Stimulated activated naive CD8-positive, alpha-beta T cell treated with anti-CD3 and anti-CD28 coated beads, Interleukin-15, amount 100 ng/mL, for 72 hours (primary cell): ENCODE data around the gene PRG2.

ENCODE experiments used
- ATAC-seq: fragments of 150-1000 bp; cut with Tn5 transposase; 2 replicates; pipeline ENCODE4 v1.10.0; 2021; ENCODE audit warnings: mild to moderate bottlenecking, moderate library complexity
- DNase-seq, 2 donors: peaks; one replicate each; pipeline ENCODE4 v3.0.0; 2021 to 2022
- H3K27ac Mint-ChIP-seq, 2 donors: one replicate each; pipeline ENCODE4 v1.8.0; 2022; ENCODE audit warnings: mild to moderate bottlenecking in 2 of 2, mixed read lengths in 2 of 2, moderate library complexity in 2 of 2
- H3K27me3 Mint-ChIP-seq: one replicate; pipeline ENCODE4 v1.8.0; 2022; ENCODE audit warnings: mixed read lengths
- H3K4me1 Mint-ChIP-seq: one replicate; pipeline ENCODE4 v1.8.0; 2022; ENCODE audit warnings: mild to moderate bottlenecking, mixed read lengths
- H3K4me3 Mint-ChIP-seq, 2 donors: one replicate each; pipeline ENCODE4 v1.8.0; 2022; ENCODE audit warnings: mild to moderate bottlenecking in 2 of 2, mixed read lengths in 2 of 2, moderate library complexity in 1 of 2
- H3K9me3 Mint-ChIP-seq, 2 donors: one replicate each; pipeline ENCODE4 v1.8.0; 2022; ENCODE audit warnings: mixed read lengths in 2 of 2

PRG2 gene

DNA sequence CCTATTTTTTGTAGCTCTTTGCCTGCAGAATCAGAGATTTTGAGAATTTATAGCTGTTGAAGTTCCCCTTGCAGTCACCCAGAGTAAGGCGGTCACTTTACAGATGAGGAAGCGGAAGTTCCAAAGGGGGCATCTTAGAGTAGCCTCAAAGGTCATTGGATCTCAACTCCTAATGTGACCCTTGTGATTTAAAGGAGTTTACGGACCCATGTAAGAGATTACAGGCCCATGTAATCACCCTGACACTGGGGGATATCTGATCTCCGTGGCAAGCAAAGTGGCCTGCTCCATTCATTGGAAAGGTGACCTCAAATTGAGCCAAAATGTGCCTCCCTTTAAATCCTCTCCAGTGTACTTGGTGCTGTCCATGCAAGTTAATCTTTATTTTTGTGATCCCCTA lies 36.6 kb downstream of the PRG2 start:
- DNase-seq (no peak), ATAC-seq (no peak)
- Mint-ChIP-seq H3K9me3 (peaks cover 5 to 6% of the 10 kb centered on the region in 2 donors), H3K4me3 (no peak overlapping the region), H3K27ac (no peak overlapping the region), H3K27me3 (peaks cover 16% of the 10 kb centered on the region), H3K4me1 (no peaks in the 10 kb centered on the region)

DNA sequence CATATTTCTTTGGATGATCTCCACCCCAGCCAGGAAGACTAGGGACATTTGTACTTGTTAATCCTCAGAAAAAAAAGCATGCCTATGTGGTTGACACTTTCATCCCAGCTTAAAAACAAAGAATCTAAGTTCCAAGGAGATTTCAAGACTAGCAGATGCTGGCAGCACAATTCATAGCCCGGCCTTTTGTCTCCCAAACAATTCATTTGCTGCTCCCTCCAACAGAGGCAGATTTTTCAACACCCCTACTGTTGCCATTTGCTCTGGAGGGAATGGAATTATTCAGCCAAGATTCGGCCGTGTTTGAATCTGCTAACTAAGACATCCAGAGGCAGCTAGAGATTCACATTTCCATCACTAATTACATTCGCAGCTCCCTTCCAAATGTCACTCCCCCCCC lies 37.0 kb downstream of the PRG2 start:
- Mint-ChIP-seq H3K27me3 (peaks cover 16% of the 10 kb centered on the region), H3K4me1 (no peaks in the 10 kb centered on the region), H3K9me3 (peaks cover 5 to 6% of the 10 kb centered on the region in 2 donors), H3K27ac (no peak overlapping the region), H3K4me3 (no peak overlapping the region)
- no peak for ATAC-seq
- DNase-seq = no peak

DNA sequence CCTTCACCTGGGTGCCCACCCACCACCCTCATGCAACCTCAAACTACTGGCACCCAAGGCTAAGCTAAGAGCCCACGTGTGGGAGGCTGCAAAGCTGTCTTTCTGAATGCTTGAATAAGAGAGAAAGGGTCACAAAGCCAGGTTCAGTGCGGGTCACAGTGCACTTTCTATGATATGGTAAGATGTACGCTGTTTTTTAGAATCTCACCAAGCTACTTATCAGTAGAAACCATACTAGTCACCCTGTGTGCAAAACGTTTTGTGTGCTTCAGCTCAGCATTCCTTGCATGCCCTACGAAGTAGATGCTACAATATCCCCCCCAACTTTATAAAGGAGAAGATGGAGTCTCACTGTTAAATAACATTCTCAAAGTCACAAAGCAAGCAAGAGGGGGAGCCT lies 37.4 kb downstream of the PRG2 start:
- Mint-ChIP-seq H3K4me3 (no peak overlapping the region), H3K27ac (no peak overlapping the region), H3K27me3 (peaks cover 16% of the 10 kb centered on the region), H3K4me1 (no peaks in the 10 kb centered on the region), H3K9me3 (peaks cover 5 to 6% of the 10 kb centered on the region in 2 donors)
- ATAC-seq (no peak), DNase-seq (no peak)

DNA sequence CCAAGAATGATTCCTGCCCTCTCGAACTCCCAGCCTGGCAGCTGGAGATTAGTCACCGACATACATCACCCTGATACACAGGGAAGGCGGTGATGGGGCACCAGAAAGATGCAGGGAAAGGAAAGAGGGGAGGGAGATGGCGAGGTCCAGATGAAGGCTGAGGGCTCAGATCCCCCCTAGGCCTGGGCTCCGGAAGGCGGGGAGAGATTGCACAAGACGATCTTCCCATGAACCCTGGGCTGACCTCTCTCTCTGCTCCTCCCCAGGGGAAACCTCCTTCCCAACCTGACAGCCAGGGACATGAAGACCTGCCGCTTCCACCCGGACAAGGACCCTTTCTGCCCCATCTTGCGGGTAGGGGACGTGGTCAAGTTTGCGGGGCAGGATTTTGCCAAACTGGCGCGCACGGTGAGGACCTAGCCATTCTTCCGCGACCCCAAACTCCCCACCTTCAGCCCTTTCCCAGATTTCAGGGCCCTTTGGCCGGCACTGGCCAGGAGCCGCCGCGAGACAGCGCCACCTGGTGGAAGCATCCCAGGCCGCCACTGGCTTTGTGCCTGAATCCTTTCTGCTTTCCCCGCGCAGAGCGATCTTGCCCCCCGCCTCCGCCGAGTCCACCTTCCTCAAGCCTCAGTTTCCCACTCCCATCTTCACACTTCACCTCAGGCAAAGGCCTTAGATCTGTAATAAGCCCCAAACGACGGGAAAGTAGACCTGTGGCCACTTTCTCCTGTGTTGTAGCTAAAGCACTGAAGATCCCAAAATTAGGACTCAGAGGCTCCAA lies 40.8 kb downstream of the PRG2 start:
- peak; percentile 52 to 58 for DNase-seq
- Mint-ChIP-seq H3K27me3 (peaks cover 20% of the 10 kb centered on the region), H3K4me3 (no peak overlapping the region), H3K4me1 (peaks cover 13% of the 10 kb centered on the region), H3K9me3 (peaks cover 5 to 6% of the 10 kb centered on the region in 2 donors), H3K27ac (no peak overlapping the region)
- ATAC-seq = peak; percentile 58

DNA sequence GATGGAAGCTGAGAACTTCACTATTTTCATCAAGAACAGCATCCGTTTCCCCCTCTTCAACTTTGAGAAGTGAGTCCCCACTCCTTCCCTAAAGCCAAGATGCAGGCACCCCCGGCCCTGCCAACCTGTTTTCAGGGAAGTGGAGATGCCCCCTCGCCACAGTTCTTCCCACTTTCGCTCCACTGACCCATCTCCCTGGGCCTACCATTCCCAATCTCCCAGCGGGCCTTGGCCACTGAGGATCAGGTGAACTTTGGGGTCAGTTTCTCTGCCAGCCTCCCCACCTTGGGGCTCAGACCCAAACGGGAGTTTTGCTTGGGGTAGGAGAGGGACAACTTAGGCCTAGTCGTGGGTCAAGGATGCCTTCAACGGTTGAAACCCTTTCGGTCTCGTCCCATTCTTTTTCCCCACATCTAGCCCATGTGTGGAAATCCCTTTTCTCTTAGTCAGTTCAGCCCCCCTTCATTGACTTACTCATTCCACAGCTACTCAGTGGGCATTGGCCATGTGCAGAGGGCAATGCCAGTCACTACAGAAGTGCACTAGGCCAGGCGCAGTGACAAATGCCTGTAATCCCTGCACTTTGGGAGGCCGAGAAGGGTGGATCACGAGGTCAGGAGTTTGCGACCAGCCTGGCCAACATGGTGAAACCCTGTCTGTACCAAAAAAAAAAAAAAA lies 41.7 kb downstream of the PRG2 start:
- H3K27me3 Mint-ChIP-seq = peaks cover 14% of the 10 kb centered on the region
- no peak for DNase-seq
- H3K27ac Mint-ChIP-seq = no peak overlapping the region
- ATAC-seq = no peak
- peaks cover 13% of the 10 kb centered on the region for H3K4me1 Mint-ChIP-seq
- H3K9me3 Mint-ChIP-seq = peaks cover 5 to 6% of the 10 kb centered on the region in 2 donors
- H3K4me3 Mint-ChIP-seq = no peak overlapping the region

DNA sequence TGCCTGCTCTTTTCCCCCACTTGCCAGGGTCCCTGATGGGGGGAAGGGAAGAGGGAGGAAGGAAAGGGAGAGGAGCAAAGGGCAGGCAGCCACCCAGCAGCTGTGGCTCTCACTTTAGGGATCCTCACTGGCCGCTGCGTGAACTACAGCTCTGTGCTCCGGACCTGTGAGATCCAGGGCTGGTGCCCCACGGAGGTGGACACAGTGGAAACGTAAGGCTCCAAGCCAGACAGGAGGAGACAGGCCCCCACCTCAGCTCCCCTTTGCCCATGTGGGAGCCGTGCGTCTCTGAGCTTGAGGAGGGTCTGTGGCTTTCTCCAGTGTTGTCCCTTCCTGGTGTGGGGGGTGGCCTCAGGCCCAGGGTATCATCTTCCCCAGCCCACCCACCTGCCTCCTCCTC lies 42.4 kb downstream of the PRG2 start:
- peaks cover 5 to 6% of the 10 kb centered on the region in 2 donors for H3K9me3 Mint-ChIP-seq
- H3K4me1 Mint-ChIP-seq = peaks cover 13% of the 10 kb centered on the region
- H3K27me3 Mint-ChIP-seq = peaks cover 12% of the 10 kb centered on the region
- H3K4me3 Mint-ChIP-seq = no peak overlapping the region
- no peak overlapping the region for H3K27ac Mint-ChIP-seq
- DNase-seq (no peak), ATAC-seq (peak; percentile 14)

DNA sequence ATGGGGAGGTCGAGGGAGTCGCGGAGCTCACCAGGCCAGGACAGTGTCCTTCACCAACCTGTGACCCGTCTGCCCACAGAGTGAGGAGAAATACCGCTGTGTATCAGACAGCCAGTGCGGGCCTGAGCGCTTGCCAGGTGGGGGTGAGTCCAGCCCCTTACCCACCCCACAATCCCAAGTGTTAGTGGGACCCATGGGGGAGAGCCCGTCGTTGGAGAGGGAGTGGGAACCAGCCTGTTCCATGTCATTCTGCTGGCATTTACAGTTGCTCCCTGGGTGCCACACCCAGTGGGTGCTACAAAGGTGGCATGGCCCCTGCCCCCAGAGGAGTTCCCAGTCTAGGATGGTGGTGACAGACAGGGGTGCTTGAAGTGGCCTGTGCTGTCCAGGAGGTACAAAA lies 43.1 kb downstream of the PRG2 start:
- Mint-ChIP-seq H3K27me3 (peaks cover 8% of the 10 kb centered on the region), H3K27ac (peak overlapping the region in 1 of 2 donors; percentile 91), H3K4me3 (no peak overlapping the region), H3K9me3 (peaks cover 5 to 6% of the 10 kb centered on the region in 2 donors), H3K4me1 (peaks cover 13% of the 10 kb centered on the region)
- peak; percentile 24 for ATAC-seq
- DNase-seq = no peak

DNA sequence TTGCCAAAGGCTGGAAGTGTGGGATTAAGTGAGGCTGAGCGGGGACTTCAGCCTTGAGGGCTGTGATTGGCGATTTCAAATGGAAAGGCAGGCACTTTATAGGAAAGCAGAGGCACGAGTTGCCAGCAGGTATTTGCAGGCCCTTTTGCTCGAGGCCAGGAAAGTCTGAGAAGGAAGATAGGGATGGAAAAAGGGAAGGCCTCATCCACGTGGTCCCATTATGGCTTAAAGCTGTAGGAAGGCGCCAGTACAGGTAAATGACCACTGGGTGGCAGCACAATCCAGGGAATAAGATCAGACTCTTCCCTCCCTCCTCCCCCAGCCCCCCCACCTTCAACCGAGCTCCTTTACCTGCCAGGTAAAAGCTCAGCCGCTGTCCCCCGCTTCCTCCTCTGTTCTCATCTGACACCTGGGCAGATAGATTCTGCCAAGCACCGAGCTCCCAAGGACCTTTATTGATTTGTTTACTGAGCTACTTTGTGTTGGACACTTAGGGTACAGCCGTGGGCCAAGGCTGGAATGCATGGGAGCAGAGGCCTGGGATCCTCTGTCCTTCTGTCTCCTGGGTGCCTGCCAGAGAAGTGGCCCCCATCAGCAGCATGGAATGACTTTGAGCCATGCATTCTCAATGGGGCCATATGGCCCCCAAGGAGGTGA lies 44.8 kb downstream of the PRG2 start:
- Mint-ChIP-seq H3K9me3 (no peaks in the 10 kb centered on the region), H3K27ac (no peak overlapping the region), H3K4me3 (no peak overlapping the region), H3K27me3 (peaks cover 11% of the 10 kb centered on the region), H3K4me1 (peaks cover 17% of the 10 kb centered on the region)
- peak; percentile 60 for ATAC-seq
- DNase-seq = peak; percentile 45 to 60

DNA sequence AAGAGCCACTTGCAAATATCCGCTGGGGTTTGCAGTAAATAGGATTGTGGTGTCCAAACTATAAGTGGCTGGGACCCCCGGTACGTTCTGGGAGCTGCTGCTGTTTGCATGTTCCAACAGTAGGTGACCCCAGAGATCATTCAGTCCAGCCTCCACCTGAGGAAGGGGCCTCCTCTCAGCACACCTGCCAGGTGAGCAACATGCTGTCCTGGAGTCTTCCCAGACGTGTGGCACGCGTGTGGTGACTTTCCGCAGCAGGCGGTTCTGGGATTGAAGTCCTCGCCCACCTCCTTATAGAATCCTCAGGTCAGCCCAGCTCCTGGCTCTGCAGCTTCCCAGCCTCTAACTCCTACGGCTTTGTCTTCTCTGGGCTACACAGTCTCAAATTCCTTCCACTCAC lies 45.6 kb downstream of the PRG2 start:
- no peak overlapping the region for H3K4me3 Mint-ChIP-seq
- H3K27me3 Mint-ChIP-seq = peaks cover 16% of the 10 kb centered on the region
- no peak for ATAC-seq
- DNase-seq = no peak
- no peak overlapping the region for H3K27ac Mint-ChIP-seq
- peaks cover 24% of the 10 kb centered on the region for H3K4me1 Mint-ChIP-seq
- H3K9me3 Mint-ChIP-seq = no peaks in the 10 kb centered on the region

DNA sequence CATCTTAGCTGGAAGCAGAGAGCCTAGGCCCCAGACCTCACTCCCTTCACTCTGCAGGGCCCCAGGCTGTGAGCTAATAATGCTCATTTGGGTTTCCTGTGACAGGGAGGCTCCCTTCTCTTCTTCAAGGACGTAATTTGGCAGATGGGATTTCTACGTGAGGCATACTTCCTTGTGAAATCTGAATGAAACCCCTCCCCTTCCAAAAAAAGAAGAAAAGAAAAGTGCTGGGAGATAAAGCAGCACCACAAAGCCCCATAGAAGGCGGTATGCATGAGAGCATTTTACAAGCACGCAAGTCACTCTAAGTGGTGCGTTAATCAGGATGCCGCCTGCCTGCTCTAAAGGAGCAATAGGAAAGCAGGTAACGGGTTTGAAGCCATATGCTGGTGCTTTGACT lies 46.6 kb downstream of the PRG2 start:
- H3K27ac Mint-ChIP-seq = no peak overlapping the region
- DNase-seq (no peak), ATAC-seq (no peak)

DNA sequence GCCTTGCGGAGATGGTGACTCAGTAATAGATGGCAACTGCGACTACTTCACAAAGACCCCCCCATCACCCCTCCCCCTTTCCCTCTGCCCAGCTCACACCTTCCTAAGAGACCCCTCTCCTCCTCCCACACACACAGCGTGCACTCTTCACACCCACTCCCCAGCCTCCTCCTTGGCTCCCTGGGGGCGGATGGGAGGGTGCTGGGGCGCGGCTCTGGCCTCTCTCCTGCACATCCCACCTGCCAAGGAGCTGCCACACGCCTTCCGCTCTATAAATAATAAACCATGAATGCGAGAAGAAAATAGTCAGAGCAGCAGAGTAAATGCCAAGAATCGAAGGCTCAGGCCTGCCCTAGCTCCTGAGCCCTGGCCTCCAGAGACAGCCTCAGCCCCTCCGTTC lies 47.7 kb downstream of the PRG2 start:
- Mint-ChIP-seq H3K9me3 (no peaks in the 10 kb centered on the region), H3K27me3 (peaks cover 13% of the 10 kb centered on the region), H3K27ac (no peak overlapping the region), H3K4me1 (peaks cover 23% of the 10 kb centered on the region), H3K4me3 (no peak overlapping the region)
- DNase-seq = no peak
- ATAC-seq = no peak

More for the DNA sequence above, 46.6 kb downstream of the PRG2 start:
- no peak overlapping the region for H3K4me3 Mint-ChIP-seq
- no peaks in the 10 kb centered on the region for H3K9me3 Mint-ChIP-seq
- peaks cover 24% of the 10 kb centered on the region for H3K4me1 Mint-ChIP-seq
- peaks cover 16% of the 10 kb centered on the region for H3K27me3 Mint-ChIP-seq

DNA sequence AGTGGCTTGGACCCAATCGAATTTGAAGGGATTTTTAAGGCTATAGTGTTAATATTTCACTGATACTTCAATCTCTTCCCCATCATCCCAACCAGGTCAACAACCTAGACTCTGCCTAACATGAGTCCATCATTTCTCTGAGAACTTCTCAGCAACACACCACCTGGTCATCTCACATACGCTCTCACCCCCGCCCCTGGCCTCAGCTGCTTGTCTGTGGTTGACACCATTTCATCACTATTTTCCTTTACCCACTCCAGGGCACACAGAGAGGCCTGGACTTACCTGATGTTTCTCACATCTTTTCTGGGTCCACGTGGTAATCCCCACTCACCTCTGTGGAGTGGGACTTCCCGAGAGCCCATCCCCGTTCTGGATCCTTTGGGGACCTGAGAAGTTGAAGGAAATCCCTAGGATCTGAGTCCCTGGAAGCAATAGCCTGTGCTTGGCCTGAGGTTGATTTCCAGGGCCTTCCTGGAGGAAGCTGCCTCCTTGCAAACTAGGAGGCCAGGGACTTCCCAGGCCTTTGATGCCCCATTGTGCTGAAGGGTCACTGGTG lies 49.1 kb downstream of the PRG2 start:
- DNase-seq (no peak), ATAC-seq (no peak)
- Mint-ChIP-seq H3K9me3 (no peaks in the 10 kb centered on the region), H3K4me3 (no peak overlapping the region), H3K27me3 (peaks cover 8% of the 10 kb centered on the region), H3K4me1 (peaks cover 24% of the 10 kb centered on the region), H3K27ac (no peak overlapping the region)

DNA sequence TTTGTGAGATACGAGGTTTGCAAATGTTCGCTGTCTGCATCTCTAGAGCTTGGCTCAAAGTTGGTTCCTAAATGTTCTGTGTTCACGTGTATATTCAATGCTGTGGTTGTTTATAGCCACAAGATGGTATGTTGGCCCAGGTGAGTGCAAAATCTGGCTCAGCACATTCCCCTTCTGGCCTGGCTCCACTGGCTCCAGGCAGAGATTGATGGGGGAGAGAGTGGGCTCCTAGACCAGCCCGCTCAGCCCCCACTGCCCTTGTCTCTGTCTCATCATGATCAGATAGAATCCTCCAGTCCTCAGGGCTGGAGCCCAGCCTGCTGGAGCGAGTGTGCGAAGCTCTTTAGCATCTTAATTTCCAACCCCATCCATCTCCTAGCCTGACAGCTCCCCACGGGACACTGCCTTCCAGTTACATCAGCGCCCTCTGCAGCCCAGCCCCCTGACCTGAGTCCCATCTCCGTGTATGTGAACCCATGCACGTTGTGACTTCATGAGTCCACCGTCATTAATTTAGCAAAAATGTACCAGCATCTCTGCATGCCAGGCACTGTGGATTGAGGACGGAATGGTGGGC lies 50.3 kb downstream of the PRG2 start:
- no peak for DNase-seq
- Mint-ChIP-seq H3K27me3 (peaks cover 8% of the 10 kb centered on the region), H3K4me1 (peaks cover 22% of the 10 kb centered on the region), H3K27ac (no peak overlapping the region), H3K4me3 (no peak overlapping the region), H3K9me3 (no peaks in the 10 kb centered on the region)
- ATAC-seq = no peak

DNA sequence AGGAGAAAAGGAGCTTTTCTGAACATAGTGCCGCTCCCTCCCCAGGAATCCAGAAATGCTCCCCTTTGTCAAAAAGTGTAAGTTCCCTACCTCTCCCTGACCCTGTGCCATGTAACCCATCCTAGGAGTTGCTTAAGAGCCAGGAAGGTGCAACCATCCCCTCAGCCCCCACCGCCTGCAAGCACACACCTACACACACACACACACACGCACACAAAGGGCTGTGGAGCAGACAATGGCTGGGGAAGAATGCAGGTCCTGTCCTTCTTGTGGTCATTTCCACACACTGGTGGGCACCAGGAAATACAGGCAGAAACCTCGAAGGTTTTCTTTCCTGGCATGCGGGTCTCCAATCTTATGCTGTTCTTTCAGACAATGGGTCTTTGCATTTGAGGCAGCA lies 51.1 kb downstream of the PRG2 start:
- H3K27me3 Mint-ChIP-seq = peaks cover 8% of the 10 kb centered on the region
- H3K4me3 Mint-ChIP-seq = no peak overlapping the region
- ATAC-seq (no peak), DNase-seq (no peak)
- H3K4me1 Mint-ChIP-seq = peaks cover 30% of the 10 kb centered on the region
- no peak overlapping the region for H3K27ac Mint-ChIP-seq
- no peaks in the 10 kb centered on the region for H3K9me3 Mint-ChIP-seq

DNA sequence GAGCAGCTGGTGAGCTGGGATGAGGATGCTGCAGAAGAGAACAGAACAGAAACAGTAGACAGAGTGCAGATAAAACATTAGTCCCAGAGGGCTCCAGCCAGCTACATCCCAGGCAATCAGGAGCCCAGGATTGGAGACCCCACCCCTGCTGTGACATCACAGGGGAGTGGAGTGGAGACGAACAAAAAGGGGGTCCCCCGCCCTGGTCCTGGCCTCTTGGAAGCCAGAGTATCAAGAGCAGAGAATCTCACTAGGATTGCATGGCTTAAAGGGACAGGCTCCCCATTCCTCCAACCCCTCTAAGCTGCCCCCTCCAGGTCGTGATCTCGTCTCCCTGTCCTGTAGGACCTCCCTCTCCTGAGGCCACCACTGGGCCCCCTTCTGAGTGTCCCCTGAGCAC lies 52.3 kb downstream of the PRG2 start, which contains the start of gene P2RX3:
Gene P2RX3 (plus strand): TSS at position 211 of the 400 bp plus-strand sequence. CDS start 199 bp downstream, outside the sequence.
- DNase-seq (no peak), ATAC-seq (no peak)
- no peaks in the 10 kb centered on the region for H3K9me3 Mint-ChIP-seq
- peaks cover 42% of the 10 kb centered on the region for H3K4me1 Mint-ChIP-seq
- H3K27ac Mint-ChIP-seq = peak within 1 kb of the TSS in 1 of 2 donors; percentile 6
- no peak within 1 kb of the TSS for H3K4me3 Mint-ChIP-seq
- H3K27me3 Mint-ChIP-seq = peaks cover 8% of the 10 kb centered on the region
